Measurements from ENCODE around the gene MYL11. TPM values are rescaled to one million over a fixed set of nuclear protein-coding genes. Genes with fewer than 3 reads are reported as not detected.

The MYL11 gene
- total RNA-seq, 1 experiment from 2014 or later, result not detected

DNA sequence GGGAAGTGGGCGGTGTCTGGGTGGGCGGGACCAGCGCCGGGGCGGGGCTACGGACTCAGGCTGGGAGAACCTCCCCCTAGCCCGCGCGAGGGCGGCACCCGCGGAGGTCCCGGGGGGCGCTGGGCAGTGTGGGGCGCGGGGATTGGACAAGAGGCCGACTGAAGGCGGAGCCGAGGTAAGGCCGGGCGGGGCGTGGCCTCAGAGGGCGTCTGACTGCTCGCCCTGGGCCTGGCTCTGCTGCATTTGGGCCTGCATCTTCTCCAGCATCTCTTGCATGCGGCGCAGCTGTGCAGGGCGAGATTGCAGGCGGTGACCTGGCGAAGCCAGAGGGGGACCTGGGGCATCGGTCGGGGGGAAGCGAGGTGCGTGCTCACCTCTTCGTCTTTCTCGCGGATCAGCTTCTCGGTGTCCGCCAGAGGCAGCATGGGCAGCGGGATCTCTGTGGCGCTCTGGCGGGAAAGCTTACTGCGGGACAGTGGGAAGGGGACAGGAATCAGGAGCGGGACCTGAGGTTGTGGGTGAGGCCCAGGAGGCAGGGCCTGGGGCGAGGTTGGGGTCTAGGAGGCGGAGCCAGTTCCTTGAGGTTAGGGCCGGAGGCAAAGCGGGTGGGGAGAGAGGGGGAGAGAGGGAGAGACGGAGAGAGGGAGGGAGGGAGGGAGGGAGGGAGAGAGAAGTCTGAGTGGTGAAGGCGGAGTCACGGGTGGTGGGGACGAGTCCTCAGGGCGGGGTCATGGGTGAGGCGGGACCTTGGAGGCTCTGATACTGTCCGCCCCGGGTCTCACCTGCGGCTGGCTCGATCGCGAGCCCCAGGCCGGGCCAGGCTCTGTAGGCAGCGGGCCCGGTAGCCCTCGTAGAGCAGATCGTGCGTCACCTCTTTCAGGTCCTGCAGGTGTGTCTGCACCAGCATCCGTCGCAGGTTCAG, 3.9 kb downstream of the MYL11 start:
- Histone ChIP-seq H4K20me1 (ENCODE audit: insufficient read depth) (no peaks in the 10 kb centered on the region), H3K9me3 (ENCODE audit: control insufficient read depth in 1 of 2, insufficient read depth in 1 of 2, low read depth in 1 of 2, low read length in 2 of 2) (no peaks in the 10 kb centered on the region), H3K9me2 (ENCODE audit: insufficient read depth) (no peaks in the 10 kb centered on the region), H3K79me2 (ENCODE audit: insufficient read depth, low read length) (no peaks in the 10 kb centered on the region), H3K4me1 (ENCODE audit: control insufficient read depth in 1 of 2, insufficient read depth in 2 of 2, low read length in 2 of 2) (peaks cover 14 to 33% of the 10 kb centered on the region in 2 experiments), H3K36me3 (ENCODE audit: control insufficient read depth in 1 of 2, insufficient read depth in 2 of 2, low read length in 2 of 2) (no peaks in the 10 kb centered on the region), H3K27me3 (ENCODE audit: insufficient read depth, low read length) (no peaks in the 10 kb centered on the region), H3K4me3 (replicated peaks in 1 of 2; ENCODE audit: low read depth in 1 of 2, low read length in 2 of 2) (peak overlapping the region; percentile 64 to 95), H3K27ac (ENCODE audit: low read depth, low read length) (peak overlapping the region; percentile 97), H3K4me2 (ENCODE audit: low read length) (peak overlapping the region; percentile 100), H3K9ac (ENCODE audit: low read length) (peak overlapping the region; percentile 97), H2AFZ (ENCODE audit: low read depth, low read length, poor library complexity, severe bottlenecking) (no peak overlapping the region)
- POLR2A ChIA-PET, result no interaction called here
- RAD21 ChIA-PET (ENCODE audit: low non-redundant PET in 1 of 2, low total read pairs in 2 of 2, uncharacterized antibody in 2 of 2, unreplicated experiment in 2 of 2), result interaction anchor here in 1 of 2 experiments (1.0 kb wide), 1 partner anchor 39 kb away, joined by 13 read pairs; no protein-coding TSS in a partner anchor
- intact Hi-C loops (cut with micrococcal nuclease), result loop anchor here (2.0 kb wide), 1 partner anchor 16 kb away; the partner anchor contains the start of gene ZNF48
- BruUV-seq (replicated peaks), result no TSS peak
- DNase-seq (ENCODE audit: low read depth, low spot score) (peak; percentile 92), ATAC-seq (peak; percentile 91)
- CTCF ChIA-PET, result no interaction called here
- no peak for TF ChIP-seq SRF (IDR thresholded peaks at IDR 0.05; ENCODE audit: low read depth)
- peak; percentile 5 for TF ChIP-seq YY1 (IDR thresholded peaks at IDR 0.05; ENCODE audit: extremely low read depth, insufficient replicate concordance, low read depth, low read length)
- TF ChIP-seq, protein P1, sequence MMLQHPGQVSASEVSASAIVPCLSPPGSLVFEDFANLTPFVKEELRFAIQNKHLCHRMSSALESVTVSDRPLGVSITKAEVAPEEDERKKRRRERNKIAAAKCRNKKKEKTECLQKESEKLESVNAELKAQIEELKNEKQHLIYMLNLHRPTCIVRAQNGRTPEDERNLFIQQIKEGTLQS (IDR thresholded peaks at IDR 0.05), result no peak
- no peak for TF ChIP-seq CEBPB (IDR thresholded peaks at IDR 0.05; ENCODE audit: low read depth)
- no peak for TF ChIP-seq SIN3A (IDR thresholded peaks at IDR 0.05; ENCODE audit: low read depth)
- peak; percentile 89 for TF ChIP-seq POLR2AphosphoS5 (IDR thresholded peaks at IDR 0.05; ENCODE audit: low read depth, low read length)
- no peak for TF ChIP-seq TCF7L2 (IDR thresholded peaks at IDR 0.05; ENCODE audit: borderline replicate concordance, extremely low read depth, insufficient read depth, insufficient read length)
- no peak for TF ChIP-seq EZH2 (IDR thresholded peaks at IDR 0.05)
- no peak for TF ChIP-seq EZH2phosphoT487 (IDR thresholded peaks at IDR 0.05; ENCODE audit: borderline replicate concordance)
- TF ChIP-seq, protein P2, sequence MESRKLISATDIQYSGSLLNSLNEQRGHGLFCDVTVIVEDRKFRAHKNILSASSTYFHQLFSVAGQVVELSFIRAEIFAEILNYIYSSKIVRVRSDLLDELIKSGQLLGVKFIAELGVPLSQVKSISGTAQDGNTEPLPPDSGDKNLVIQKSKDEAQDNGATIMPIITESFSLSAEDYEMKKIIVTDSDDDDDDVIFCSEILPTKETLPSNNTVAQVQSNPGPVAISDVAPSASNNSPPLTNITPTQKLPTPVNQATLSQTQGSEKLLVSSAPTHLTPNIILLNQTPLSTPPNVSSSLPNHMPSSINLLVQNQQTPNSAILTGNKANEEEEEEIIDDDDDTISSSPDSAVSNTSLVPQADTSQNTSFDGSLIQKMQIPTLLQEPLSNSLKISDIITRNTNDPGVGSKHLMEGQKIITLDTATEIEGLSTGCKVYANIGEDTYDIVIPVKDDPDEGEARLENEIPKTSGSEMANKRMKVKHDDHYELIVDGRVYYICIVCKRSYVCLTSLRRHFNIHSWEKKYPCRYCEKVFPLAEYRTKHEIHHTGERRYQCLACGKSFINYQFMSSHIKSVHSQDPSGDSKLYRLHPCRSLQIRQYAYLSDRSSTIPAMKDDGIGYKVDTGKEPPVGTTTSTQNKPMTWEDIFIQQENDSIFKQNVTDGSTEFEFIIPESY (IDR thresholded peaks at IDR 0.05; ENCODE audit: extremely low read depth, insufficient replicate concordance, low read length), result no peak
- TF ChIP-seq, protein P3, sequence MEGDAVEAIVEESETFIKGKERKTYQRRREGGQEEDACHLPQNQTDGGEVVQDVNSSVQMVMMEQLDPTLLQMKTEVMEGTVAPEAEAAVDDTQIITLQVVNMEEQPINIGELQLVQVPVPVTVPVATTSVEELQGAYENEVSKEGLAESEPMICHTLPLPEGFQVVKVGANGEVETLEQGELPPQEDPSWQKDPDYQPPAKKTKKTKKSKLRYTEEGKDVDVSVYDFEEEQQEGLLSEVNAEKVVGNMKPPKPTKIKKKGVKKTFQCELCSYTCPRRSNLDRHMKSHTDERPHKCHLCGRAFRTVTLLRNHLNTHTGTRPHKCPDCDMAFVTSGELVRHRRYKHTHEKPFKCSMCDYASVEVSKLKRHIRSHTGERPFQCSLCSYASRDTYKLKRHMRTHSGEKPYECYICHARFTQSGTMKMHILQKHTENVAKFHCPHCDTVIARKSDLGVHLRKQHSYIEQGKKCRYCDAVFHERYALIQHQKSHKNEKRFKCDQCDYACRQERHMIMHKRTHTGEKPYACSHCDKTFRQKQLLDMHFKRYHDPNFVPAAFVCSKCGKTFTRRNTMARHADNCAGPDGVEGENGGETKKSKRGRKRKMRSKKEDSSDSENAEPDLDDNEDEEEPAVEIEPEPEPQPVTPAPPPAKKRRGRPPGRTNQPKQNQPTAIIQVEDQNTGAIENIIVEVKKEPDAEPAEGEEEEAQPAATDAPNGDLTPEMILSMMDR (IDR thresholded peaks at IDR 0.05 in 2 of 3, conservative IDR thresholded peaks at IDR 0.05 in 1 of 3; ENCODE audit: borderline replicate concordance in 1 of 3, insufficient read depth in 1 of 3, low read depth in 2 of 3, low read length in 2 of 3), result peak in 2 of 3 experiments; percentile 16 to 24; a peak in 3 of 6 replicates
- peak; percentile 76 for TF ChIP-seq POLR2A (IDR thresholded peaks at IDR 0.05; ENCODE audit: borderline replicate concordance, extremely low read depth, insufficient read depth, insufficient read length)
- TF ChIP-seq CBX3 (IDR thresholded peaks at IDR 0.05; ENCODE audit: low read depth), result no peak
- TF ChIP-seq, protein P4, sequence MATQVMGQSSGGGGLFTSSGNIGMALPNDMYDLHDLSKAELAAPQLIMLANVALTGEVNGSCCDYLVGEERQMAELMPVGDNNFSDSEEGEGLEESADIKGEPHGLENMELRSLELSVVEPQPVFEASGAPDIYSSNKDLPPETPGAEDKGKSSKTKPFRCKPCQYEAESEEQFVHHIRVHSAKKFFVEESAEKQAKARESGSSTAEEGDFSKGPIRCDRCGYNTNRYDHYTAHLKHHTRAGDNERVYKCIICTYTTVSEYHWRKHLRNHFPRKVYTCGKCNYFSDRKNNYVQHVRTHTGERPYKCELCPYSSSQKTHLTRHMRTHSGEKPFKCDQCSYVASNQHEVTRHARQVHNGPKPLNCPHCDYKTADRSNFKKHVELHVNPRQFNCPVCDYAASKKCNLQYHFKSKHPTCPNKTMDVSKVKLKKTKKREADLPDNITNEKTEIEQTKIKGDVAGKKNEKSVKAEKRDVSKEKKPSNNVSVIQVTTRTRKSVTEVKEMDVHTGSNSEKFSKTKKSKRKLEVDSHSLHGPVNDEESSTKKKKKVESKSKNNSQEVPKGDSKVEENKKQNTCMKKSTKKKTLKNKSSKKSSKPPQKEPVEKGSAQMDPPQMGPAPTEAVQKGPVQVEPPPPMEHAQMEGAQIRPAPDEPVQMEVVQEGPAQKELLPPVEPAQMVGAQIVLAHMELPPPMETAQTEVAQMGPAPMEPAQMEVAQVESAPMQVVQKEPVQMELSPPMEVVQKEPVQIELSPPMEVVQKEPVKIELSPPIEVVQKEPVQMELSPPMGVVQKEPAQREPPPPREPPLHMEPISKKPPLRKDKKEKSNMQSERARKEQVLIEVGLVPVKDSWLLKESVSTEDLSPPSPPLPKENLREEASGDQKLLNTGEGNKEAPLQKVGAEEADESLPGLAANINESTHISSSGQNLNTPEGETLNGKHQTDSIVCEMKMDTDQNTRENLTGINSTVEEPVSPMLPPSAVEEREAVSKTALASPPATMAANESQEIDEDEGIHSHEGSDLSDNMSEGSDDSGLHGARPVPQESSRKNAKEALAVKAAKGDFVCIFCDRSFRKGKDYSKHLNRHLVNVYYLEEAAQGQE (IDR thresholded peaks at IDR 0.05; ENCODE audit: low read depth), result no peak
- TF ChIP-seq ZNF274 (IDR thresholded peaks at IDR 0.05; ENCODE audit: low read depth, low read length), result no peak
- TF ChIP-seq ZFX (IDR thresholded peaks at IDR 0.05), result peak; percentile 68
- TF ChIP-seq JUND (IDR thresholded peaks at IDR 0.05), result no peak
- TF ChIP-seq, protein P5, sequence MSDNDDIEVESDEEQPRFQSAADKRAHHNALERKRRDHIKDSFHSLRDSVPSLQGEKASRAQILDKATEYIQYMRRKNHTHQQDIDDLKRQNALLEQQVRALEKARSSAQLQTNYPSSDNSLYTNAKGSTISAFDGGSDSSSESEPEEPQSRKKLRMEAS (IDR thresholded peaks at IDR 0.05), result no peak
